Testis (tissue), 3 donors: ENCODE results near the gene KCTD1. TPM values are rescaled to one million over a fixed set of nuclear protein-coding genes. Genes with fewer than 3 reads are reported as not detected.
A peak's percentile ranks its signal among the peaks of the same experiment; 100 is the strongest.

ENCODE experiments used
- DNase-seq: peaks from one replicate; pipeline ENCODE4 v3.0.0-alpha.2; 2019
- H3K27ac ChIP-seq, 2 donors: fragments of 200-600 bp; sonication (generic); one replicate each; pipeline ENCODE4 v1.5.1; 2019
- H3K27me3 ChIP-seq: fragments of 200-600 bp; sonication (generic); one replicate; pipeline ENCODE4 v1.5.1; 2019
- H3K36me3 ChIP-seq: fragments of 200-600 bp; sonication (generic); one replicate; pipeline ENCODE4 v1.5.1; 2017; ENCODE audit warnings: low read depth; ENCODE audit errors: missing control alignments
- H3K4me1 ChIP-seq: fragments of 200-600 bp; sonication (generic); one replicate; pipeline ENCODE4 v1.5.1; 2019
- H3K4me3 ChIP-seq, 2 donors: fragments of 200-600 bp; sonication (generic); one replicate each; pipeline ENCODE4 v1.5.1; 2017 to 2019
- H3K9me3 ChIP-seq: fragments of 200-600 bp; sonication (generic); one replicate; pipeline ENCODE4 v1.5.1; 2017
- POLR2A ChIP-seq: fragments of 450-650 bp; IDR thresholded peaks from one replicate; pipeline ENCODE4 v1.6.1; 2017; ENCODE audit warnings: antibody characterized with exemption, mild to moderate bottlenecking, moderate library complexity
- WGBS, 2 donors: methylation state at CpG; one replicate each; pipeline ENCODE4 v1.1.5; 2018; 5-methylcytosine and 5-hydroxymethylcytosine counted together
- intact Hi-C: fragments of 100-400 bp; cut with DNase I; formaldehyde crosslinking; loops from one replicate; pipeline ENCODE4 v1.15.1; 2023; ENCODE audit warnings: low total_unique reads
- polyA plus RNA-seq: library from polyadenylated mRNA; stranded (reverse); fragments of 350-450 nt; fragmentation: Illumina TruSeq; extraction: RNeasy Lipid Tissue Mini Kit (QIAGEN cat#74804); gene quantifications from one replicate; pipeline ENCODE4 v1.2.3, GENCODE V29; 2014; ENCODE audit warnings: low read depth, low replicate concordance; ENCODE audit not compliant: insufficient read depth
- total RNA-seq, 2 donors: library from RNA; depleted of rRNA; stranded (reverse); fragments of >200 nt; gene quantifications; one replicate each; pipeline ENCODE4 v1.2.3, GENCODE V29; 2016
- TF ChIP-seq, protein P1 (sequence below), 3 experiments: fragments of 450-650 bp in 2 of 3; fragments of 200-600 bp in 1 of 3; sonication (generic) in 1 of 3; IDR thresholded peaks; one replicate each; pipeline ENCODE4 v1.5.1; 2016 to 2019; ENCODE audit warnings: antibody characterized with exemption in 3 of 3, mild to moderate bottlenecking in 2 of 3, moderate library complexity in 1 of 3

KCTD1 gene
- total and polyA plus RNA-seq, 3 donors from 2014 or later: 13.1 to 19.9 (median 19.6) TPM

DNA sequence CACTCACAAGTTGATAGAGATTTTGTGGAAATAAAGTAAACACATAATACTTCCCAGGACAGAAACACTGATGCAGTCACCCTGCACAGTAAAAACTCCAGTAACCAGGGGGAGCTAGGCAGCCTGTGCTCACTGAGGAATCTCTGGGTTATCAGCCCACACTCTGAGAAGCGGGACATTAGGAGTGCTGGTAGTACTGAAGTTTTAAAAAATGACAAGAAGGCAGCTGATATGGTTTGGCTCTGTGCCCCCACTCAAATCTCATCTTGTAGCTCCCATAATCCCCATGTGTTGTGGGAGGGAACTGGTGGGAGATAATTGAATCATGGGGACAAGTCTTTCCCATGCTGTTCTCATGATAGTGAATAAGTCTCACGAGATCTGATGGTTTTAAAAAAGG lies 31.4 kb downstream of the KCTD1 start:
- no peak overlapping the region for H3K27ac ChIP-seq
- 47 to 70% methylated on average over 2 of the region's 2 CpGs for WGBS, 2 donors
- H3K4me3 ChIP-seq: no peak overlapping the region
- TF ChIP-seq POLR2A: no peak
- TF ChIP-seq, protein P1, sequence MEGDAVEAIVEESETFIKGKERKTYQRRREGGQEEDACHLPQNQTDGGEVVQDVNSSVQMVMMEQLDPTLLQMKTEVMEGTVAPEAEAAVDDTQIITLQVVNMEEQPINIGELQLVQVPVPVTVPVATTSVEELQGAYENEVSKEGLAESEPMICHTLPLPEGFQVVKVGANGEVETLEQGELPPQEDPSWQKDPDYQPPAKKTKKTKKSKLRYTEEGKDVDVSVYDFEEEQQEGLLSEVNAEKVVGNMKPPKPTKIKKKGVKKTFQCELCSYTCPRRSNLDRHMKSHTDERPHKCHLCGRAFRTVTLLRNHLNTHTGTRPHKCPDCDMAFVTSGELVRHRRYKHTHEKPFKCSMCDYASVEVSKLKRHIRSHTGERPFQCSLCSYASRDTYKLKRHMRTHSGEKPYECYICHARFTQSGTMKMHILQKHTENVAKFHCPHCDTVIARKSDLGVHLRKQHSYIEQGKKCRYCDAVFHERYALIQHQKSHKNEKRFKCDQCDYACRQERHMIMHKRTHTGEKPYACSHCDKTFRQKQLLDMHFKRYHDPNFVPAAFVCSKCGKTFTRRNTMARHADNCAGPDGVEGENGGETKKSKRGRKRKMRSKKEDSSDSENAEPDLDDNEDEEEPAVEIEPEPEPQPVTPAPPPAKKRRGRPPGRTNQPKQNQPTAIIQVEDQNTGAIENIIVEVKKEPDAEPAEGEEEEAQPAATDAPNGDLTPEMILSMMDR (IDR thresholded peaks at IDR 0.05): no peak
- peaks cover 12% of the 10 kb centered on the region for H3K4me1 ChIP-seq
- no peaks in the 10 kb centered on the region for H3K27me3 ChIP-seq
- no peaks in the 10 kb centered on the region for H3K9me3 ChIP-seq
- intact Hi-C loops: no loop called here
- DNase-seq: peak; percentile 46
- no peaks in the 10 kb centered on the region for H3K36me3 ChIP-seq

DNA sequence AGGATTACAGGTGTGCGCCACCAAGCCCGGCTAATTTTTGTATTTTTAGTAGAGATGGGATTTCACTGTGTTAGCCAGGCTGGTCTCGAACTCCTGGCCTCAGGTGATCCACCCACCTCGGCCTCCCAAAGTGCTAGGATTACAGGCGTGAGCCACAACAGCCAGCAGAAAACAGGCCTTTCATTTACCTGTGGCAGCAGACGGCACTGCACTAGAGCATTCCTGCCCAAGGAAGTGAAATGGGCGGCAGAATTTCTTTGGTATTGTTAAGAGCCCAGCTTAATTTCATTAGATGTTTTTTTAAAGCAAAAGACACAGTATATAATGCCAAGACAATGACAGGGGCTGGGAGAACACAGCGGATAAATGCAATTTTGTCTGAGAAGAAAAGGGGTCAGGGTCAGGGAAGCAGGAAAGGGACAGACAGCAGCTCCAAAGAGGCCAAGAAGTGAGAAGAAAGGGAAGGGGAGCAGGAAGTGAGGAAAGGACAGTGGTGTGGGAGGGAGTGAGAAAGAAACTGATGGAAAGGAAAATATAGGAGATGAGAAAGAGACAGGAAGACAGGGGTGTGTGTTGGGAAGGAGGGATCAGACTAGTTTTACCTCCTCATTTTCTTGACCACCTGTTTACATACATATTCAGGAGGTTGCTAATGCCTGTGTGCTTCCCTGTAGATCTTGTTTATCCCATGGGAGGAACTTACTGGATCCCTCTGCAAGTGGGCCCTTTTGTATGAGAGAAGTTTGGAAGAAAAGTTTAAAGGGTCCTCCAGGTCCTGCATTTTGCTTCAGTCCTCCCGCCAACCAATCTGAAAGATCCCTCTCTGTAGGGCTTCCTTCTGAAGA lies 32.5 kb downstream of the KCTD1 start:
- no peak for TF ChIP-seq POLR2A
- Histone ChIP-seq H3K27ac (no peak overlapping the region), H3K27me3 (no peaks in the 10 kb centered on the region), H3K4me1 (peaks cover 22% of the 10 kb centered on the region), H3K36me3 (no peaks in the 10 kb centered on the region), H3K9me3 (no peaks in the 10 kb centered on the region), H3K4me3 (no peak overlapping the region)
- intact Hi-C loops: no loop called here
- DNase-seq: no peak
- WGBS, 2 donors: 87 to 91% methylated on average over 9 of the region's 9 CpGs

- Histone ChIP-seq H3K27me3 (no peaks in the 10 kb centered on the region), H3K9me3 (no peaks in the 10 kb centered on the region), H3K4me3 (no peak overlapping the region), H3K27ac (no peak overlapping the region), H3K36me3 (no peaks in the 10 kb centered on the region), H3K4me1 (peaks cover 26% of the 10 kb centered on the region)
- TF ChIP-seq, protein P1 (IDR thresholded peaks at IDR 0.05): no peak
- no peak for TF ChIP-seq POLR2A
- 71 to 79% methylated on average over 10 of the region's 10 CpGs for WGBS, 2 donors
- no peak for DNase-seq
- intact Hi-C loops: no loop called here
Observed at GRCh38 chr18:26511339-26512071, 36.8 kb downstream of the KCTD1 start.

DNA sequence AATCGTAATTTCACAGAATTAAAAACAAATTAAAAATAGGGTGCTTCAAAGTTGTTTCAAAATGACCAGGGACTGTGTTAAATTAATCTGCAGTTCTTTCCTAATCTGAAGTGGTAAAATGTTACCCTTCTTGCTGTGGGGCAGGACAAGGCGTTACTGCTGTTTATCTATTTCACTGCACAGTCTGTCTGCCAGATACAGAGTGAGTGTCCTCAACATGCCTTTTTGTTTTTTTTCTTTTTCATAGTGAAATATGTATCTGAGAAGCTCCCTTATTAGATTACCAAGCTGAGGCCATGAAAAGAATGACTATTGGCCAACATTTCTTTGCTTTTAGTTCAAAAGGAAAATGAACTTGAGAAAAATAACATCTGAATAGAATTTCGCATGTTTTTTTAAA lies 38.0 kb downstream of the KCTD1 start:
- peaks cover 20% of the 10 kb centered on the region for H3K4me1 ChIP-seq
- 37 to 49% methylated on average over 3 of the region's 3 CpGs for WGBS, 2 donors
- H3K36me3 ChIP-seq: no peaks in the 10 kb centered on the region
- H3K9me3 ChIP-seq: no peaks in the 10 kb centered on the region
- peak; percentile 40 for DNase-seq
- intact Hi-C loops: no loop called here
- H3K27me3 ChIP-seq: no peaks in the 10 kb centered on the region
- no peak overlapping the region for H3K4me3 ChIP-seq
- TF ChIP-seq POLR2A: no peak
- TF ChIP-seq, protein P1 (IDR thresholded peaks at IDR 0.05): no peak
- H3K27ac ChIP-seq: peak overlapping the region in 1 of 2 donors; percentile 12

- Histone ChIP-seq H3K36me3 (no peaks in the 10 kb centered on the region), H3K27me3 (no peaks in the 10 kb centered on the region), H3K9me3 (no peaks in the 10 kb centered on the region), H3K4me1 (peaks cover 6% of the 10 kb centered on the region), H3K4me3 (no peak overlapping the region), H3K27ac (no peak overlapping the region)
- intact Hi-C loops: no loop called here
- WGBS, 2 donors: 87 to 91% methylated on average over 8 of the region's 8 CpGs
- TF ChIP-seq, protein P1 (IDR thresholded peaks at IDR 0.05): no peak
- no peak for TF ChIP-seq POLR2A
- no peak for DNase-seq
Observed at GRCh38 chr18:26506012-26506411, 42.3 kb downstream of the KCTD1 start.
